GM19023 (cell line): ENCODE data around the gene TMEM132D.

Source experiments
- ATAC-seq: cut with Tn5 transposase; IDR thresholded peaks from one replicate; pipeline ENCODE4 v1.9.1; 2021; ENCODE audit warnings: mild to moderate bottlenecking, moderate library complexity; ENCODE audit not compliant: unreplicated experiment

Gene TMEM132D

GRCh38 chr12:129378496-129378895, 525.3 kb downstream of the TMEM132D start:
- ATAC-seq: no peak

GRCh38 chr12:129373746-129374145, 530.1 kb downstream of the TMEM132D start:
- no peak for ATAC-seq

- ATAC-seq: no peak
These were observed 530.9 kb downstream of the TMEM132D start for GRCh38 chr12:129372876-129373275.

GRCh38 chr12:129372348-129372747, 531.5 kb downstream of the TMEM132D start:
- ATAC-seq: no peak

- no peak for ATAC-seq
These were observed 532.6 kb downstream of the TMEM132D start for GRCh38 chr12:129371268-129371667.

GRCh38 chr12:129366656-129367055, 537.2 kb downstream of the TMEM132D start:
- no peak for ATAC-seq

- ATAC-seq: no peak
These were observed 540.8 kb downstream of the TMEM132D start for GRCh38 chr12:129363041-129363440.

- ATAC-seq: no peak
These were observed 546.6 kb downstream of the TMEM132D start for GRCh38 chr12:129357233-129357632.

GRCh38 chr12:129351481-129351880, 552.3 kb downstream of the TMEM132D start:
- ATAC-seq: no peak

- no peak for ATAC-seq
These were observed 564.5 kb downstream of the TMEM132D start for GRCh38 chr12:129339336-129339735.

- no peak for ATAC-seq
These were observed 566.4 kb downstream of the TMEM132D start for GRCh38 chr12:129337413-129337812.

- ATAC-seq: no peak
These were observed 568.1 kb downstream of the TMEM132D start for GRCh38 chr12:129335773-129336172.

- ATAC-seq: no peak
These were observed 571.5 kb downstream of the TMEM132D start for GRCh38 chr12:129332286-129332685.

GRCh38 chr12:129331356-129332085, 572.3 kb downstream of the TMEM132D start:
- ATAC-seq: no peak

GRCh38 chr12:129328235-129328634, 575.6 kb downstream of the TMEM132D start:
- ATAC-seq: no peak

GRCh38 chr12:129325566-129325965, 578.3 kb downstream of the TMEM132D start:
- ATAC-seq: no peak

- ATAC-seq: no peak
These were observed 591.8 kb downstream of the TMEM132D start for GRCh38 chr12:129312048-129312447.

GRCh38 chr12:129310346-129310745, 593.5 kb downstream of the TMEM132D start:
- no peak for ATAC-seq

- no peak for ATAC-seq
These were observed 598.0 kb downstream of the TMEM132D start for GRCh38 chr12:129305851-129306250.

- no peak for ATAC-seq
These were observed 599.3 kb downstream of the TMEM132D start for GRCh38 chr12:129304529-129304928.

GRCh38 chr12:129300011-129300410, 603.8 kb downstream of the TMEM132D start:
- no peak for ATAC-seq

GRCh38 chr12:129298921-129299320, 604.9 kb downstream of the TMEM132D start:
- no peak for ATAC-seq

GRCh38 chr12:129296671-129297070, 607.2 kb downstream of the TMEM132D start:
- no peak for ATAC-seq
